ENCODE results near the gene AQP2. TPM values are rescaled to one million over a fixed set of nuclear protein-coding genes. Genes with fewer than 3 reads are reported as not detected.

Gene AQP2
- total RNA-seq, 1 donor from 2014 or later: not detected

DNA sequence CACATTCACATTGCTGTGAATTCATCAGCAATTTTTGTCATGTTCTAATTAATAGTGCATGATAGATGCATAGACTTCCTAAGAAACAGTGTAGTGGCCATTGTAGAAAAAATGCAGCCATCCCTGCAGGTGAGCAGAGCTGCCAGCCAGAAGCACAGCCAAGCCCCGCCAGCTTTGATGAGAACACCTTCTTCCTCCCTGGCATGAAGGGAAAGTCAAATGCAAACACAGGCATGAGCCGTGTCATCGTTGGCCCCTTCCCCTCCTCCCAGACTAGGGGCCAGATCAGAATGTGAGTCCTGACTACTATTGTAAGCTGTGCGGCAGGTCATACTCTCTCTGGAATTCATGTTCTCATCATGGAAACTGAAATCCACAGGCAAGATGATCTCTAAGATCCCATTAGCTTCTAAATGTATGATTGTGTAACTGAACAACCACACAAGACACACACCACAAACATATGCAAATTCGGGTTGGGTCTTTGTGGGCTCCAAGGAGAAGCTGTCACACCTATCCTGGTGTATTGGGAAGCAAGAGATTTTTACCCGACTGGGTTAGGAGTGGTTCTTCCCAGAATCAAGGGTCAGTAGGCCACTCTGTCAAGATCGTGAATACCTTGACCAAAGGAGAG is 2.8 kb upstream of the AQP2 start:
- no peaks in the 10 kb centered on the region for H3K36me3 Mint-ChIP-seq (ENCODE audit: low read depth)
- H3K9me3 Mint-ChIP-seq: no peaks in the 10 kb centered on the region
- peaks cover 2% of the 10 kb centered on the region for H3K27me3 Mint-ChIP-seq (ENCODE audit: insufficient read depth)
- no peak overlapping the region for H3K27ac Mint-ChIP-seq
- no peak overlapping the region for H3K4me3 Mint-ChIP-seq
- intact Hi-C loops (cut with micrococcal nuclease): no loop called here
- DNase-seq (ENCODE audit: low spot score): no peak
- H3K4me1 Mint-ChIP-seq (ENCODE audit: low read depth): peaks cover 24% of the 10 kb centered on the region

DNA sequence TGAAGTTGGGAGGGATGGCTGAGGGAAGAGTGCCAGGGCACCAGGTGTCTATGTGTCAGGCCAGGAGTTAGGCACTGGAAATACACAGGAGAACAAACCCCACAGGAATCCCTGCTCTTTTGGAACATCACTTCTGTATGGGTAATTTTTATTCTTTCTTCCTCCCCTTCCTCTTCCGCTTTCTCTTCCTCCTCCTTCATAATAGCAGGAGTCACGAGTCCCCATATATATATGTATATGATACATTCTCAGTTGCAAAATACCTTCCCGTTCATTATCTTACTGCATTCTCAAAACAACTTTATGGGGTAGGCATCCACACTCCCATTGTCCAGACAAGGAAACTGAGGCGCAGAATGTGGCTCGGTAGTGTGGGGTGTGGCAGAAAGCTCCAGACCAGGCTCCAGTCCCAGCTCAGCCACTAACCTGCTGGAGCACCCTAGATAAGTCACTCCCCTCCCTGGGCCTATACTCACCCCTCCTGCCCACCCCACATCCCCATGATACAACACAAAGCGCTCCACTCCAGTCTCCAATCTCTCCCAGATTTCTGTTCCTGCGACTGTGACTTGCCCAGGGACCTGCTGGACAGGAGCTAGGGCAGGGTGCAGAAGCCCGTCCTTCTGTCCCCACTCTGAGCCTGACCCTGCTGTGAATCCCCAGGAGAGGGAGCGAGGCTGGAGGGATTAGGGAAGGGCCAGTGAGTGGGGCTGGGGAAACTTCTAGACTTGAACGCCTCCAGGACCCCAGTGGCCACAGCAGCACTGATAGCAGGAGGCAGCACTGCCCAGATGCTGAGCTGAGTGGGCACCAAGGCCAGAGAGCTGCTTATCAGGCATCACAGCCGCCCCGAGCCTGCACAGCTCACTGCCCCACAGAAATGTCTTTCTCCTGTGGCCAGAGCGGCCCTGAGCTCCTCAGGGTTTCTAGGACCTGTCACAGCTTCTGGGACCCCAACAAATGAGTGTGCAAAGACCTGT is 1.4 kb upstream of the AQP2 start:
- H3K27me3 Mint-ChIP-seq (ENCODE audit: insufficient read depth): peaks cover 11% of the 10 kb centered on the region
- H3K36me3 Mint-ChIP-seq (ENCODE audit: low read depth): no peaks in the 10 kb centered on the region
- H3K27ac Mint-ChIP-seq: no peak overlapping the region
- H3K4me3 Mint-ChIP-seq: no peak overlapping the region
- intact Hi-C loops (cut with micrococcal nuclease): no loop called here
- DNase-seq (ENCODE audit: low spot score): no peak
- peaks cover 21% of the 10 kb centered on the region for H3K4me1 Mint-ChIP-seq (ENCODE audit: low read depth)
- H3K9me3 Mint-ChIP-seq: no peaks in the 10 kb centered on the region

DNA sequence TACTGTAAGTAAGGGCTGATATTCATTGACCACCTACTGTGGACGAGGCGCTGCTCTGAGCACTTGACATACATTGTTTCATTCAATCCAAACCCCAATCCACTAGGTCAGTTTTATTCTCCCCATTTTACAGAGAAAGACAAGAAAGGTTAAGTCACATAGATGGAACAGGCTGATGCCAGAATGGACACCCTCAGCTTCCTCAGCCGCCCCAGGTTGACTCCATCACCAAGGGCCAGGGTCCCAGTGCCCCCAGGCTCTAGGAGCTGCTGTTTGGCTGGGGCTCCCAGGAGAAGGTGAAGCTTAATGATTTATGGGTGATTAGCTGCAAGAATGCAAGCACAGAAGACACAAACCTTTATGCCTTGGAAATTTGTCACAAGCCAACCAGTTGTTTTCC is 671 bp upstream of the AQP2 start:
- H3K9me3 Mint-ChIP-seq: no peaks in the 10 kb centered on the region
- H3K27me3 Mint-ChIP-seq (ENCODE audit: insufficient read depth): peaks cover 18% of the 10 kb centered on the region
- H3K4me1 Mint-ChIP-seq (ENCODE audit: low read depth): peaks cover 15% of the 10 kb centered on the region
- intact Hi-C loops (cut with micrococcal nuclease): no loop called here
- H3K4me3 Mint-ChIP-seq: no peak overlapping the region
- H3K27ac Mint-ChIP-seq: no peak overlapping the region
- DNase-seq (ENCODE audit: low spot score): no peak
- no peaks in the 10 kb centered on the region for H3K36me3 Mint-ChIP-seq (ENCODE audit: low read depth)

DNA sequence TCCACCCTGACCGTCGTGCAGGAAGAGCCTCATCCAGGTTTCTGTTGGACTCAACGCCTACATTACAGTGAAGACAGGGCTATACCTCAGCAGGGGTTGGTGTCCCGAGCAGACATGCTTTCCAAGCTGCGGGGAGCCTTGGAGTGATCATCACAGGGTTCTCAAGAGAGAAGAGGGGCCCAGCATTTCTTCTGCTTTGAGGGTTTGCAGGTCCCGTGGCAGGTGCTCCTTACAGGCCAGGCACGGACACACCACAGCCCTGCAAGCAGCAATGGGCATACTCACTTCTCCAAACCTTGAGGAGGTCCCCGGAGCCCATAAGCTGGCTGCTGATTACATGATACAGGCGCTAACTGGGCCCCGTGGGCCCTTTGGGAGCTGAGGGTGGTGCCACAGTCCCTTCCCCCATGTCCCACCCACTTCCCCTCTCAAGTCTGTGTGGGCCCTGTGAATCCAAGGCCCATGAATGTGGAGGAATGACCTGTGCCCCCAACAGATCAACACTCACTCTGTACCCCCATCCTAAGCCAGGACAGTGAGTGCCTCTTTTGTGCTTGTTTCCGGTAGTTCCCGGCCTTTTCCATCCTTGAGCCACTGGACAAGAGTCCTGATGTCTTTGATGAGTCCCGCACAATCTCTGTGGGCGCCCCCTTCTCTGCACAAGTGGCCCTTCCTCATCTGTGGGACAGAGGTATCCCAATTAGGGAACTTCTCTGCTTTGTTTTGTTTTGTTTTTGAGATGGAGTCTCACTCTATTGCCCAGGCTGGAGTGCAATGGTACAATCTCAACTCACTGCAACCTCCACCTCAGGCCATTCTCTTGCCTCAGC is 1.1 kb downstream of the AQP2 start:
- Mint-ChIP-seq H3K4me3 (no peak overlapping the region), H3K9me3 (no peaks in the 10 kb centered on the region), H3K27me3 (ENCODE audit: insufficient read depth) (peaks cover 30% of the 10 kb centered on the region), H3K4me1 (ENCODE audit: low read depth) (no peaks in the 10 kb centered on the region), H3K36me3 (ENCODE audit: low read depth) (no peaks in the 10 kb centered on the region), H3K27ac (no peak overlapping the region)
- intact Hi-C loops (cut with micrococcal nuclease): no loop called here
- no peak for DNase-seq (ENCODE audit: low spot score)

GRCh38 chr12:49952391-49953055 is 2.0 kb downstream of the AQP2 start:
- intact Hi-C loops (cut with micrococcal nuclease): no loop called here
- no peak overlapping the region for H3K4me3 Mint-ChIP-seq

GRCh38 chr12:49953151-49953550 is 2.6 kb downstream of the AQP2 start:
- H3K27me3 Mint-ChIP-seq (ENCODE audit: insufficient read depth): peaks cover 43% of the 10 kb centered on the region
- no peak for DNase-seq (ENCODE audit: low spot score)
- H3K36me3 Mint-ChIP-seq (ENCODE audit: low read depth): no peaks in the 10 kb centered on the region
- intact Hi-C loops (cut with micrococcal nuclease): no loop called here
- H3K4me1 Mint-ChIP-seq (ENCODE audit: low read depth): no peaks in the 10 kb centered on the region
- no peaks in the 10 kb centered on the region for H3K9me3 Mint-ChIP-seq
- no peak overlapping the region for H3K4me3 Mint-ChIP-seq
- no peak overlapping the region for H3K27ac Mint-ChIP-seq

More at GRCh38 chr12:49952391-49953055, 2.0 kb downstream of the AQP2 start:
- Mint-ChIP-seq H3K36me3 (ENCODE audit: low read depth) (no peaks in the 10 kb centered on the region), H3K4me1 (ENCODE audit: low read depth) (no peaks in the 10 kb centered on the region), H3K27ac (no peak overlapping the region), H3K9me3 (no peaks in the 10 kb centered on the region), H3K27me3 (ENCODE audit: insufficient read depth) (peaks cover 38% of the 10 kb centered on the region)
- DNase-seq (ENCODE audit: low spot score): no peak

- no peaks in the 10 kb centered on the region for H3K36me3 Mint-ChIP-seq (ENCODE audit: low read depth)
- H3K4me1 Mint-ChIP-seq (ENCODE audit: low read depth): no peaks in the 10 kb centered on the region
- H3K4me3 Mint-ChIP-seq: no peak overlapping the region
- intact Hi-C loops (cut with micrococcal nuclease): no loop called here
- peaks cover 53% of the 10 kb centered on the region for H3K27me3 Mint-ChIP-seq (ENCODE audit: insufficient read depth)
- H3K27ac Mint-ChIP-seq: no peak overlapping the region
- no peaks in the 10 kb centered on the region for H3K9me3 Mint-ChIP-seq
- no peak for DNase-seq (ENCODE audit: low spot score)
Observed at GRCh38 chr12:49953961-49954846, 3.7 kb downstream of the AQP2 start.

DNA sequence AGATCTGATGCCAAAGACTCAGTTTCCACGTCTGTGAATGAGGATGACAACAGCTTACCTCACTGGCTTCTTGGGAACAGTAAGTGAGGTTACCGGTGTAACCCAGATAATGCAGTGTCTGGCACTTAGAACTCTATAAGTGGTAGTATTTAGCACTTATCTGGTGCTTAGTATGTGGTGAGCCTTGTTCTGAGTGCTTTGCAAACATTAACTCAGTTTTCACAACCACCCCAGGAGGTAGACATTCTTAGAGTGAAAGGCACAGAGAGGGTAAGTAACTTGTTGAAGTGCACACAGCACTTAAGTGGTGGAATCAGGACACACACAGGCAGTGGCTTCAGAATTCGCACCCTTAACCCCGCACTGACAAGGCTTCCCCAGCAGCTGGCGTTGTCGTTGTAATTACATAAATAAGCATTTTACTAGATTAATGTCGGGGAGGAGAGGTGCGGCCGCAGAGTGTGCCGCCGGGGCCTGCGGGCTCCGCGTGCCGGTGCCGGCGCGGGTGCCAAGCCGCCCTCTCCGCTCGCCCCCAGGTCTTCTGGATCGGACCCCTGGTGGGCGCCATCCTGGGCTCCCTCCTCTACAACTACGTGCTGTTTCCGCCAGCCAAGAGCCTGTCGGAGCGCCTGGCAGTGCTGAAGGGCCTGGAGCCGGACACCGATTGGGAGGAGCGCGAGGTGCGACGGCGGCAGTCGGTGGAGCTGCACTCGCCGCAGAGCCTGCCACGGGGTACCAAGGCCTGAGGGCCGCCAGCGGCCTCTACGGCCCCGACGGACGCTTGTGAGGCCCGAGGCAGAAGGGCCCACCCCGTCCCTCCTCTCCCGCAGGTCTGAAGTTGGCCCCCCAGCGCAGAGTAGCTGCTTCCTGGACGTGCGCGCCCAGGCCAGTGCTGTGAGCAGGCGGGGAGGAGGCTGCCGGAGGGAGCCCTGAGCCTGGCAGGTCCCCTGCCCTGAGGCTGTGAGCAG is 4.6 kb downstream of the AQP2 start:
- H3K27ac Mint-ChIP-seq: no peak overlapping the region
- H3K4me3 Mint-ChIP-seq: no peak overlapping the region
- H3K36me3 Mint-ChIP-seq (ENCODE audit: low read depth): no peaks in the 10 kb centered on the region
- peaks cover 62% of the 10 kb centered on the region for H3K27me3 Mint-ChIP-seq (ENCODE audit: insufficient read depth)
- peaks cover under 1% of the 10 kb centered on the region for H3K4me1 Mint-ChIP-seq (ENCODE audit: low read depth)
- no peak for DNase-seq (ENCODE audit: low spot score)
- H3K9me3 Mint-ChIP-seq: no peaks in the 10 kb centered on the region
- intact Hi-C loops (cut with micrococcal nuclease): no loop called here

DNA sequence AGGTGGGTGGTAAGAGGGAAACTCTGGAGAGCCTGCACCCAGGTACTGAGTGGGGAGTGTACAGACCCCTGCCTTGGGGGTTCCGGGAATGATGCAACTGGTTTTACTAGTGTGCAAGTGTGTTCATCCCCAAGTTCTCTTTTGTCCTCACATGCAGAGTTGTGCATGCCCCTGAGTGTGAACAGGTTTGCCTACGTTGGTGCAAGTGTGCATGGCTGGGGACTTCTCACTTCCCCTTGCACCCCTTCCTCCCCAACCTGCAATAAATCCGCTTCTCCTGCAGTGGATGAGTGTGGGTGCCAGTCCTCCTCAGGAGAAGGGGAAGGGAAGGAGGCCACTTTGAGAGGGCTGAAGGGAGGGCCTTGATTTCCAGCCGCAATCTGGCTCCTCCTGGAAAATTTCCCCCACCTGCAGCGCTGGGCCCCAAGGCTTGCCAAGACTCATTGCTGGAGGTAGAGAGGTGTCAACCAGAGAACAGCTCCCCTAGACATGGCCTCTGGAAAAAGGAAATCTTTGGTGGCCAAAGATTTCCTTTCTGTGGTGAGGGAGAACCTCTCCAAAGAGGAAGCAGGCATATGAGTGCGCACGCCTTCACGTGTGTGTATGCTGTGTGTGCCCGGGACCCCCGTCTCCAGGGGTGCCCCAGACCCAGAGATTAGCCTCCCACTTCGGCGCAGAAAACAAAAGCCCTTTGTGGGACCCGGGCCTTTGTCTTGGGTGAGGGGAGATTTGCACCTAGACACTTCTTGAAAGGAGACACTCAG is 5.5 kb downstream of the AQP2 start:
- no peaks in the 10 kb centered on the region for H3K9me3 Mint-ChIP-seq
- no peaks in the 10 kb centered on the region for H3K36me3 Mint-ChIP-seq (ENCODE audit: low read depth)
- DNase-seq (ENCODE audit: low spot score): no peak
- H3K4me1 Mint-ChIP-seq (ENCODE audit: low read depth): peaks cover 7% of the 10 kb centered on the region
- no peak overlapping the region for H3K27ac Mint-ChIP-seq
- H3K27me3 Mint-ChIP-seq (ENCODE audit: insufficient read depth): peaks cover 69% of the 10 kb centered on the region
- intact Hi-C loops (cut with micrococcal nuclease): no loop called here
- no peak overlapping the region for H3K4me3 Mint-ChIP-seq

DNA sequence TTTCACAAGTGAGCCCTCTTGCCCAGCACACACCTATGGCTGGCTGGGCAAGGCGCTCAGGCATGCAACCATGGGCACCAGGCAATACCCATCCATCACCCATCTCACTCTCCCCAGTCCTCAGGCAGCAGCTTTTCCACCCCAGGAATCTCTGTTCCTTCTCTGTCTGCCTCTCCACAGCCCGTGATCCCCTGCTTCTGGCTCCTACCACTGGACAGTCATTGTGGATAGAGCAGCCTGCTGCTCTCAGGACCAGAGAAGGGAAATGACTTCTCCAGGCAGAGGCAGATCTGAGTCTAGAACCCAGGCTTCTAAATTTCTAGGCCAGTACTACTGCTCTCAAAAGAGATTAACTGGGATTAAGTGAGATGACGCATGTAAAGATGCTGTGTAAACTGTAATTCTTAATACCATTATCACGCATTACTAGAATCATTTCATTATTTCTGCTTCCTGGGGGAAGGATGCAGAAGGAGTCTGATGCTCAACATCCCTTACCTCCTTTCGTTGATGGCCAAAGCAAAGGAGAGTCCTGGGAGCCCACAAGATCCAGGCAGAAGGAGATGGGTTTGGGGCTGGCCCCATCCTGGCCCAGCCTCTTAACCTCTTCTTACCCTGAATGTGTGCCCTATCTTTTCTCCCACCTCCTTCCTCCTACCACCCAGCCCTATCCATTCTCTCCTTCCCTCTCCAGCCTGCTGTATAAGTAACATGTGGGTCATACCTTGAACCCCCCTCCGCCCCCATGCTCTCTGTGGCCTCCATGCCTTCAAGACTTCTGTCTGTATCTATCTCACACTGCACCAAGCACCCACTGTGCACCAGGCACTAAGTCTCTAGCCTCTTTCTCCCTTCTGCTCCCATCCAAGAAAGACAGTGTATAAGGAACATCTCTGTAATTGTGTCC is 6.4 kb downstream of the AQP2 start:
- intact Hi-C loops (cut with micrococcal nuclease): no loop called here
- H3K4me1 Mint-ChIP-seq (ENCODE audit: low read depth): peaks cover 7% of the 10 kb centered on the region
- no peak for DNase-seq (ENCODE audit: low spot score)
- no peak overlapping the region for H3K4me3 Mint-ChIP-seq
- no peaks in the 10 kb centered on the region for H3K9me3 Mint-ChIP-seq
- H3K36me3 Mint-ChIP-seq (ENCODE audit: low read depth): no peaks in the 10 kb centered on the region
- H3K27me3 Mint-ChIP-seq (ENCODE audit: insufficient read depth): peaks cover 71% of the 10 kb centered on the region
- H3K27ac Mint-ChIP-seq: no peak overlapping the region

Data from activated T-helper 1 cell treated with anti-CD3 and anti-CD28 coated beads, Interleukin-12 subunit alpha, Interleukin-12 subunit beta, Interleukin-2, Interleukin-4 antibody, amounts not matched to agents 30 ng/mL and 10 ng/mL and 1 ng/mL, durations not matched to agents 14 hours and 24 hours and 36 hours (primary cell).